GM23248 (cell line): Measurements from ENCODE around the gene ARL4C. TPM values are rescaled to one million over a fixed set of nuclear protein-coding genes. Genes with fewer than 3 reads are reported as not detected.

Source experiments
- DNase-seq: peaks from one replicate; pipeline ENCODE4 v3.0.0-alpha.2; 2015
- H2AFZ ChIP-seq: fragments of 200-600 bp; sonication (generic); 2 replicates; pipeline ENCODE4 v1.6.1; 2016; ENCODE audit warnings: antibody characterized with exemption
- H3F3A ChIP-seq: fragments of 200-600 bp; sonication (generic); 2 replicates; pipeline ENCODE4 v1.6.1; 2016; ENCODE audit warnings: mild to moderate bottlenecking, antibody characterized with exemption, mixed run types; ENCODE audit not compliant: insufficient read depth
- H3K27ac ChIP-seq: fragments of 200-600 bp; sonication (generic); 2 replicates; pipeline ENCODE4 v1.5.1; 2016; ENCODE audit warnings: mild to moderate bottlenecking
- H3K27me3 ChIP-seq: fragments of 200-600 bp; sonication (generic); replicated peaks from 2 replicates; pipeline ENCODE4 v1.6.1; 2016; ENCODE audit warnings: mild to moderate bottlenecking; ENCODE audit not compliant: insufficient read depth
- H3K36me3 ChIP-seq: fragments of 200-600 bp; sonication (generic); 2 replicates; pipeline ENCODE4 v1.6.1; 2016; ENCODE audit warnings: low read depth, mild to moderate bottlenecking
- H3K4me1 ChIP-seq: fragments of 200-600 bp; sonication (generic); 2 replicates; pipeline ENCODE4 v1.6.1; 2016; ENCODE audit warnings: mild to moderate bottlenecking; ENCODE audit not compliant: insufficient read depth
- H3K4me2 ChIP-seq: fragments of 200-600 bp; sonication (generic); one replicate; pipeline ENCODE4 v1.6.1; 2016; ENCODE audit warnings: mild to moderate bottlenecking; ENCODE audit not compliant: unreplicated experiment
- H3K4me3 ChIP-seq: fragments of 200-600 bp; sonication (generic); 2 replicates; pipeline ENCODE4 v1.5.1; 2016; ENCODE audit warnings: mild to moderate bottlenecking
- H3K79me2 ChIP-seq: fragments of 200-600 bp; sonication (generic); 2 replicates; pipeline ENCODE4 v1.6.1; 2016; ENCODE audit warnings: mild to moderate bottlenecking; ENCODE audit not compliant: insufficient read depth
- H3K9ac ChIP-seq: fragments of 200-600 bp; sonication (generic); 2 replicates; pipeline ENCODE4 v1.6.1; 2016; ENCODE audit warnings: mild to moderate bottlenecking
- H3K9me2 ChIP-seq: fragments of 200-600 bp; sonication (generic); 2 replicates; pipeline ENCODE4 v1.6.1; 2016; ENCODE audit warnings: mixed run types, mild to moderate bottlenecking, moderate library complexity; ENCODE audit not compliant: insufficient read depth
- H3K9me3 ChIP-seq: fragments of 200-600 bp; sonication (generic); one replicate; pipeline ENCODE4 v1.6.1; 2017; ENCODE audit warnings: low read depth
- H4K20me1 ChIP-seq: fragments of 200-600 bp; sonication (generic); 2 replicates; pipeline ENCODE4 v1.6.0; 2016; ENCODE audit not compliant: insufficient read depth
- EZH2 ChIP-seq: fragments of 200-600 bp; sonication (generic); IDR thresholded peaks from 2 replicates; pipeline ENCODE4 v1.6.1; 2018; ENCODE audit warnings: antibody characterized with exemption, mild to moderate bottlenecking; ENCODE audit not compliant: insufficient read depth, poor library complexity, severe bottlenecking
- EZH2phosphoT487 ChIP-seq: fragments of 200-600 bp; sonication (generic); IDR thresholded peaks from 2 replicates; pipeline ENCODE4 v1.6.1; 2018; ENCODE audit warnings: antibody characterized with exemption, moderate library complexity, mild to moderate bottlenecking, low read depth; ENCODE audit not compliant: insufficient read depth
- WGBS, 2 experiments: methylation state at CpG; one replicate each; pipeline ENCODE4 v1.1.6; 2015 to 2017; ENCODE audit warnings: low lambda C conversion rate in 2 of 2, low coverage in 1 of 2; ENCODE audit errors: missing lambda C conversion rate in 2 of 2; 5-methylcytosine and 5-hydroxymethylcytosine counted together
- in situ Hi-C: fragments of 300-500 bp; cut with MboI; formaldehyde crosslinking; loops from 2 replicates; pipeline ENCODE4 v1.15.0; 2020
- polyA plus RNA-seq: library from polyadenylated mRNA; unstranded; fragments of >200 nt; fragmentation: Nextera tagmentation; extraction: Ambion mirVana; gene quantifications from 2 replicates; pipeline ENCODE4 v1.2.1, GENCODE V29; 2016
- total RNA-seq: library from RNA; depleted of rRNA; stranded (reverse); fragments of >200 nt; shearing (Covaris generic); gene quantifications from 2 replicates; pipeline ENCODE4 v1.2.3, GENCODE V29; 2014

ARL4C gene
- total and polyA plus RNA-seq, 2 experiments from 2014 or later, result 1.4 to 4.8 TPM

DNA sequence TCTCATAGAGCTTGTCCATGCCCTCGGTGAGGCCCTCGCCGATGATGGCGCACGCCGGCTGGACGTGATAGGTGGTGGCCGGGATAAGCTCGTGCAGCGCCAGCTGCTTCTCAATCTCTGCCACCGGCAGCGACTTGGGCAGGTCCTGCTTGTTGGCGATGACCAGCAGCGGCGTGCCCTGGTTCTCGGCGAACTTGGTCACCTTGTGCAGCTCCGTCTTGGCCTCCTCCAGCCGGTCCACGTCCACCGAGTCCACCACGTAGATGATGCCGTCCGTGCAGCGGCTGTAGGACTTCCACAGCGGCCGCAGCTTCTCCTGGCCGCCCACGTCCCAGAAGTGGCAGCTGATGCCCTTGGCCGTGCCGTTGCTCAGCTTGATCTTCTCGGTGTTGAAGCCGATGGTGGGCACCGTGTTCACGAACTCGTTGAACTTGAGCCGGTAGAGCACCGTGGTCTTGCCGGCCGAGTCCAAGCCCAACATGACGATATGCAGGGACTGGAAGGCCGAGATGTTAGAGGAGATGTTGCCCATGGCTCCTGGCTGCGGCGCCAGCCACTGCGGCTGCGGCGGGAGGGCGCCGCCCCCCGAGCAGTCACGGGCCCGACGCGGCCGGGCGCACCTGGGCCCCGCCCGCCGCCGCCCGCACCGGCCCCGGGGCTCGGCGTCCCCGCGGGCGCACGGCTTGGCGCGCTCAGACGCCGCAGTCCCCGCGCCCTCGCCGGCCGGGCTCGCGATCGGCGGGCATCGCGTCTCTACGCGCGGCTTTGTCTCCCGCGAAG lies 636 bp downstream of the ARL4C start:
- Histone ChIP-seq H3K9ac (peak overlapping the region; percentile 70), H4K20me1 (no peaks in the 10 kb centered on the region), H3K4me2 (peak overlapping the region; percentile 75), H3K36me3 (no peaks in the 10 kb centered on the region), H3K9me2 (no peaks in the 10 kb centered on the region), H3K27me3 (no peaks in the 10 kb centered on the region), H3K4me3 (peak overlapping the region; percentile 82), H3K79me2 (no peaks in the 10 kb centered on the region; the same call in 1 of the 2 replicates), H3K27ac (peak overlapping the region; percentile 24; the same call in 1 of the 2 replicates), H2AFZ (peak overlapping the region; percentile 67), H3K9me3 (no peaks in the 10 kb centered on the region), H3F3A (0 out of 2 replicates have a peak, but pooled peaks cover 7% of the 10 kb centered on the region), H3K4me1 (peaks cover 7% of the 10 kb centered on the region; the same call in 1 of the 2 replicates)
- WGBS, 2 experiments, result 1 to 3% methylated on average over 49 to 85 of the region's 89 CpGs
- in situ Hi-C loops, result loop anchor here (10.0 to 25.0 kb wide), 2 partner anchors 209 to 521 kb away; no protein-coding TSS in a partner anchor
- no peak for TF ChIP-seq EZH2
- DNase-seq, result peak; percentile 57

DNA sequence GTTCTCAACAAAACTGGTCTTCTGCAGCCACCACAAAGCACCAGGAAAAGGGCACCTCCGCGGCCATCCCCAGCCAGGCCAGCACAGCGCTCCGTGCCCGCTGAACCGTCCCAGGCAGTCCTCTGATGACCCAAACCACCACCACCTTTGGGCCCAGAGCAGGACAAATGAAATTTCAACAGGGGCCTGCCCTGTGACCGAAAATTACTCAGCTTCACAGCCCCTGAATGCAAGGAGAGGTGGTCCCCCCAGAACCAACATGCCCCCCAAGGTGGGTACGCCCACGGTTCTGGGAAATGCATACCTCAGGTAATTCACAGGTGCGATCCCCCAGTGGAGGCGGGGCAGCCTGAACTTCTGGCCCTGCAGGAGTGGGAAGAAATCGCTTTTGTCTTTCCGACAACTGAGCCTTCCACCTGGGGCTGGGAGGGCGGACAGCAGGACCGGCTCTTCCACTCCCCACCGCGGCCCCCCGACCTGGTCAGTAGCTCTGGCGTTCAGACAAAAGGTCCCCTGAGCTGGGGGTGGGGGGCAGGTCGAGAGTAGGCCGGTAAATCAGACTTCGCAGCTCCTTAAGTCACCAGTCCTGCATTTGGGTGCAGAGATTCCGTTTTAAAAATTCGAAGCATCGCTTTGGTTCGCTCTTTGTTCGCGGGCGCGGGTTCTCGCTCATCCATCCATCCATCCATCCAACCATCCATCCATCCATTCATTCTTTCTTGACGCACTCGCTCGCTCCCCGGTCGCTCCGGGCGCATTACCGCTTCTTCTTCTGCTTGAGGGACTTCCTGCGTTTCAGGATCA lies 1.4 kb downstream of the ARL4C start:
- in situ Hi-C loops, result loop anchor here (10.0 to 25.0 kb wide), 2 partner anchors 208 to 521 kb away; no protein-coding TSS in a partner anchor
- H3K79me2 ChIP-seq, result no peaks in the 10 kb centered on the region; the same call in 1 of the 2 replicates
- no peak for TF ChIP-seq EZH2
- no peak for TF ChIP-seq EZH2phosphoT487
- H3K9me3 ChIP-seq, result no peaks in the 10 kb centered on the region
- H4K20me1 ChIP-seq, result no peaks in the 10 kb centered on the region
- 0 out of 2 replicates have a peak, but pooled peaks cover 7% of the 10 kb centered on the region for H3F3A ChIP-seq
- DNase-seq, result peak; percentile 45
- peak overlapping the region; percentile 75 for H3K4me2 ChIP-seq
- H2AFZ ChIP-seq, result peak overlapping the region; percentile 67; the same call in 1 of the 2 replicates
- H3K9ac ChIP-seq, result peak overlapping the region; percentile 70
- peaks cover 7% of the 10 kb centered on the region; the same call in 1 of the 2 replicates for H3K4me1 ChIP-seq
- H3K27ac ChIP-seq, result no peak overlapping the region
- H3K9me2 ChIP-seq, result no peaks in the 10 kb centered on the region
- 8% methylated on average over 40 of the region's 40 CpGs for WGBS, 2 experiments
- H3K27me3 ChIP-seq, result no peaks in the 10 kb centered on the region
- H3K4me3 ChIP-seq, result peak overlapping the region; percentile 82
- H3K36me3 ChIP-seq, result no peaks in the 10 kb centered on the region

DNA sequence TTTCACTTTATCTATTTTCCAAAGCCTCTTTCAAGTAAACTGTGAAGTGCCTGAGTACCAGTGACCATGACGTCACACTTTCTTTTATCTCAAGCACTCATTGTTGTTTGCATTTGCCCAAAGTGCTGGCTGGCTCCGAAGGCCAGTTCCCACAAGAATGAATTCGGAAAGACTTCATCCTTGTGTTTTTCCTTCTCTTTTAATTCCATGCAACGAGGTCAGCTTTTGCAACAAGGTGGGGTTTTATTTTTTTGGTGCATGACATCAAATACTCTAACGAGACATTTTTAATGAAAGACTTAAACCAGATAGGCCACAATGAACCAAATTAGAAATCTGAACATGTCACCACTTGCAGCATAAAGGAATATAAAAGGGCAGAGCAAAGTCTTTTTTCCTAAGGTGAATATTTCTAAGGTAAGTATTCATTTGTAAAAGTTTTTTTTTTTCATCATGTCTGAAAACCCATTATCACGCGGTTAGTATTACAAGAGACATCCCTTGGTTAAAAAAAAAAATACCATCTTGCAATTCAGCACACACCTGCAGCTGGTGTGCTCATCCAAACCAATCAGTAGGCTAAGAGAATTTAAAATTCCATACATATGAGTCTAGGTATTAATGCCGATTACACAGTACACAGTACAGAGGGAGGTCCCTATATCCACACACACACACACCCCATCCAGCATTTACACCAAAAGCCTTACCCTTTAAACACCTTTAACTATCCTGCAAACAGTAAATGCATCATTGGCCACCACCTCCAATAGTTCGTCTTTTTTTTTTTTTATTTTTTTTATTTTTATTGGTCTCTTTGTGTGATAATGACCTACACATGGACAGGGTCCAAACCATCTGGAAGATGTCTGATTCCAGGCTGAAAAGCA lies 2.3 kb downstream of the ARL4C start:
- 51 to 54% methylated on average over 9 of the region's 9 CpGs for WGBS, 2 experiments
- no peaks in the 10 kb centered on the region for H3K27me3 ChIP-seq
- TF ChIP-seq EZH2 (no peak), EZH2phosphoT487 (no peak)
- in situ Hi-C loops, result loop anchor here (10.0 to 25.0 kb wide), 2 partner anchors 207 to 520 kb away; no protein-coding TSS in a partner anchor
- peak overlapping the region; percentile 82 for H3K4me3 ChIP-seq
- H2AFZ ChIP-seq, result no peak overlapping the region
- no peaks in the 10 kb centered on the region for H3K9me2 ChIP-seq
- H3K9me3 ChIP-seq, result no peaks in the 10 kb centered on the region
- H3K9ac ChIP-seq, result peak overlapping the region; percentile 70
- H3K27ac ChIP-seq, result no peak overlapping the region
- no peaks in the 10 kb centered on the region for H3K36me3 ChIP-seq
- DNase-seq, result peak; percentile 36
- H3K4me2 ChIP-seq, result peak overlapping the region; percentile 75
- H3F3A ChIP-seq, result 0 out of 2 replicates have a peak, but pooled peaks cover 7% of the 10 kb centered on the region
- peaks cover 7% of the 10 kb centered on the region; the same call in 1 of the 2 replicates for H3K4me1 ChIP-seq
- H4K20me1 ChIP-seq, result no peaks in the 10 kb centered on the region
- no peaks in the 10 kb centered on the region; the same call in 1 of the 2 replicates for H3K79me2 ChIP-seq
